CD4-positive, CD25-positive, alpha-beta regulatory T cell (primary cell): ENCODE data around the gene UTP11. TPM values are rescaled to one million over a fixed set of nuclear protein-coding genes. Genes with fewer than 3 reads are reported as not detected.

ENCODE experiments used
- ATAC-seq, 2 donors: fragments of 150-1000 bp; cut with Tn5 transposase; one replicate each; pipeline ENCODE4 v1.10.0; 2021; ENCODE audit warnings: low read depth in 2 of 2, moderate number of reproducible peaks in 2 of 2, moderate library complexity in 1 of 2
- DNase-seq, 3 donors: peaks; one replicate each; pipeline versions ENCODE4 v3.0.0 to v3.0.0-alpha.2; 2012 to 2022; ENCODE audit warnings: mixed read lengths in 1 of 3
- H3K27ac ChIP-seq: one replicate; pipeline ENCODE4 v1.7.0; 2013; ENCODE audit warnings: mild to moderate bottlenecking, low read length; ENCODE audit not compliant: insufficient read depth, poor library complexity, severe bottlenecking
- H3K27me3 ChIP-seq: one replicate; pipeline ENCODE4 v1.7.0; 2013; ENCODE audit warnings: low read length; ENCODE audit not compliant: control insufficient read depth, insufficient read depth
- H3K36me3 ChIP-seq: one replicate; pipeline ENCODE4 v1.7.0; 2013; ENCODE audit warnings: mild to moderate bottlenecking, low read length, moderate library complexity; ENCODE audit not compliant: control insufficient read depth, insufficient read depth
- H3K4me1 ChIP-seq: 2 replicates; pipeline ENCODE4 v1.7.0; 2013; ENCODE audit warnings: mild to moderate bottlenecking, low read length; ENCODE audit not compliant: insufficient read depth, control insufficient read depth, poor library complexity, severe bottlenecking
- H3K4me3 ChIP-seq: one replicate; pipeline ENCODE4 v1.7.0; 2013; ENCODE audit warnings: low read depth, mild to moderate bottlenecking, low read length, moderate library complexity
- H3K9me3 ChIP-seq, 2 experiments: 1 replicate in 1 of 2; 2 replicates in 1 of 2; pipeline ENCODE4 v1.7.0; 2013; ENCODE audit warnings: low read length in 2 of 2, mild to moderate bottlenecking in 1 of 2, moderate library complexity in 1 of 2; ENCODE audit not compliant: control insufficient read depth in 2 of 2
- H3K27ac Mint-ChIP-seq, 3 donors: one replicate each; pipeline ENCODE4 v1.8.0; 2020 to 2022; ENCODE audit warnings: mild to moderate bottlenecking in 3 of 3, mixed read lengths in 3 of 3, moderate library complexity in 2 of 3
- H3K27me3 Mint-ChIP-seq: one replicate; pipeline ENCODE4 v1.8.0; 2022; ENCODE audit warnings: mild to moderate bottlenecking, mixed read lengths
- H3K36me3 Mint-ChIP-seq: one replicate; pipeline ENCODE4 v1.8.0; 2020; ENCODE audit warnings: mixed read lengths
- H3K4me1 Mint-ChIP-seq, 4 donors: one replicate each; pipeline ENCODE4 v1.8.0; 2020 to 2022; ENCODE audit warnings: mixed read lengths in 4 of 4, mild to moderate bottlenecking in 1 of 4
- H3K4me3 Mint-ChIP-seq, 4 donors: one replicate each; pipeline ENCODE4 v1.8.0; 2020 to 2022; ENCODE audit warnings: mild to moderate bottlenecking in 4 of 4, mixed read lengths in 4 of 4, moderate library complexity in 3 of 4
- H3K9me3 Mint-ChIP-seq, 7 donors: one replicate each; pipeline ENCODE4 v1.8.0; 2020 to 2022; ENCODE audit warnings: mixed read lengths in 7 of 7, mild to moderate bottlenecking in 3 of 7, moderate library complexity in 2 of 7
- polyA plus RNA-seq, 4 donors: library from polyadenylated mRNA; unstranded; fragments of 300-500 nt; fragmentation: Illumina TruSeq; gene quantifications; one replicate each; pipeline ENCODE4 v1.2.3, GENCODE V29; 2021
- total RNA-seq: library from RNA; stranded (reverse); gene quantifications from one replicate; pipeline ENCODE4 v1.2.3, GENCODE V29; 2022

UTP11 gene
- total and polyA plus RNA-seq, 5 donors from 2014 or later, result 12.3 to 31.1 (median 22.0) TPM

DNA sequence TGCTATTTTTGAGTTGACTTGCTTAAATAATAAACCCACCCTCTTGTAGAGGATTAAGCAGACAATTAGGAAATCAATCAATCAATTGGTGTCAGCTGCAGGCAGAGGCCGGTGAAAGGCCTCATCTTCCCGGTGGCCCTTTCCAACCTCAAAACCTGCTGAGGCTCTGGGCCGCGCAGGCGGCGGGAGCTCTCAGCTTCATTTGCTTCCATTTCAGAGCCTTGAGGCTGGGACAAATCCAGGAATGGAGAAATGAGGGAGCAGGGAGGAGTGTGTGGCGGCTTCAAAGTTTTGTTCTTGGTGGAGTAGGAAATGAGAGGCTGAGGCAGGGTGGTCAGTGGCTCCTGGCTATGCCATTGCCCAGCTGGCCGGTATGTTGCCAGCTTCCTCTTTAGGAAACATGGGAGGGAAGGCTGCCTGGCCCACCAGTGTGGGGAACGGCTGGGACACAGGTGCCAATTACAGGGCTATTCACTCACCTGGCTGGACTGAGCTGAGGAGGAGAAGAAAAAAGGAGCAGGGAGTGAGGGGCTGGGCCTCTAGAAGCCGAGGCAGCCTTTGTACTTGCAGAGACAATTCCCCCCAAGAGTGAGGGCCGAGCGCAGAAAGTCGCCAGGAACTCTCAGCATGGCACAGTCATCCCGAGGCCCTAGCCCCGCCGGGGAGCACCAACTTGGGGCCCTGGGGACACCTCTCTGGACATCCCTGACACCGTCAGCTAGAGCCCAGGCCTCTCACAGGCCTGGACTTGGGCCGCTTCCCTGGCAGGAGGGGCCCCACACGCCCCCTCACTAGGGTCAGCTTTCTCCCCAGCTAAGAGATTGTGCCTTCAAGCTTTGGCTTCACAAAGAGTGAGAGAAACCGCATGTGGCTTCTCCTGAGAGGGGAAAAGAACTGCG lies 29.7 kb downstream of the UTP11 start:
- no peak for ATAC-seq
- Mint-ChIP-seq H3K36me3 (no peaks in the 10 kb centered on the region), H3K9me3 (no peaks in the 10 kb centered on the region), H3K27me3 (peaks cover 23% of the 10 kb centered on the region), H3K27ac (no peak overlapping the region), H3K4me3 (peak overlapping the region in 3 of 4 donors; percentile 51 to 83 (median 75)), H3K4me1 (peaks cover 0 to 25% (median under 1%) of the 10 kb centered on the region in 4 donors)
- no peak for DNase-seq
- H3K27ac ChIP-seq, result no peak overlapping the region
- H3K27me3 ChIP-seq, result peaks cover 9% of the 10 kb centered on the region
- no peaks in the 10 kb centered on the region for H3K36me3 ChIP-seq
- H3K4me3 ChIP-seq, result no peak overlapping the region
- no peaks in the 10 kb centered on the region for H3K9me3 ChIP-seq
- H3K4me1 ChIP-seq, result peaks cover 25% of the 10 kb centered on the region

DNA sequence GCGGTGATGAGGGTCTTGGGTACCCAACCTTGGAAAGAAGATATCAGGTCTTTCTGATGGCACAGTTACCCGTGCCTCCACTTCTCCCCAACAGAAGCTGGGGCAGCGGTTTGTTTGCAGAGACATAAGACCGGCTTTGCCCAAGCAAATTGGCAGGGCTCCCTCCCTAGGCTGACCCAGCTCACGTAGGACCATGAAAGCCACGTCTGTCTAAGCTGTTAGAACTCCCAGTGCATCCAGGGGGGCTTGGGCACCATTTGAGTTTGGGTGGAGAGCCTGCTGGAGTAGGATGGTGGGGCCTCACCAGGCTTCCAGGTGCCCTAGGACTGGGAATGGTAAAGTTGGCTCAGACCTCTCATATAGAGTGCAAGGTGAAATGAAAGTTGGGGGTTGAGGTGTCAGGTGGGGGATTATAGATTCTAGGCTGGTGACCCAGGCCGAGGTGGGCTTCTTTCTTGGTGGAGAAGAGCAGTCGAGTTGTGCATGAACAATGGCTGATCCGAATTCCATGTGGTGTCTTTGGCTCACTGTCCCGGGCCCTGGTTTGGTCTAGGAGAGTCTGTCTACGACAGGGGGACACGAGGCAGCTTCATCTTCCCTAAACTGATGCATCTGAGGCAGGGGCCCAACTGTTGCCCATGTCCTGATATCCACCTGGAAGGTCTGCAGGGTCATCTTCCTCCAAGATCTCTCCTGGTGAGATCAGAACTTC lies 30.7 kb downstream of the UTP11 start:
- no peaks in the 10 kb centered on the region for H3K36me3 ChIP-seq
- H3K9me3 Mint-ChIP-seq, result no peaks in the 10 kb centered on the region
- peaks cover 0 to 32% (median under 1%) of the 10 kb centered on the region in 4 donors for H3K4me1 Mint-ChIP-seq
- no peak overlapping the region for H3K4me3 ChIP-seq
- H3K27ac Mint-ChIP-seq, result no peak overlapping the region
- no peak for DNase-seq
- no peaks in the 10 kb centered on the region for H3K9me3 ChIP-seq
- ATAC-seq, result no peak
- H3K27ac ChIP-seq, result no peak overlapping the region
- peak overlapping the region; percentile 40 to 83 (median 76) for H3K4me3 Mint-ChIP-seq
- H3K4me1 ChIP-seq, result peaks cover 25% of the 10 kb centered on the region
- peaks cover 28% of the 10 kb centered on the region for H3K27me3 Mint-ChIP-seq
- H3K27me3 ChIP-seq, result peaks cover 9% of the 10 kb centered on the region
- no peaks in the 10 kb centered on the region for H3K36me3 Mint-ChIP-seq

DNA sequence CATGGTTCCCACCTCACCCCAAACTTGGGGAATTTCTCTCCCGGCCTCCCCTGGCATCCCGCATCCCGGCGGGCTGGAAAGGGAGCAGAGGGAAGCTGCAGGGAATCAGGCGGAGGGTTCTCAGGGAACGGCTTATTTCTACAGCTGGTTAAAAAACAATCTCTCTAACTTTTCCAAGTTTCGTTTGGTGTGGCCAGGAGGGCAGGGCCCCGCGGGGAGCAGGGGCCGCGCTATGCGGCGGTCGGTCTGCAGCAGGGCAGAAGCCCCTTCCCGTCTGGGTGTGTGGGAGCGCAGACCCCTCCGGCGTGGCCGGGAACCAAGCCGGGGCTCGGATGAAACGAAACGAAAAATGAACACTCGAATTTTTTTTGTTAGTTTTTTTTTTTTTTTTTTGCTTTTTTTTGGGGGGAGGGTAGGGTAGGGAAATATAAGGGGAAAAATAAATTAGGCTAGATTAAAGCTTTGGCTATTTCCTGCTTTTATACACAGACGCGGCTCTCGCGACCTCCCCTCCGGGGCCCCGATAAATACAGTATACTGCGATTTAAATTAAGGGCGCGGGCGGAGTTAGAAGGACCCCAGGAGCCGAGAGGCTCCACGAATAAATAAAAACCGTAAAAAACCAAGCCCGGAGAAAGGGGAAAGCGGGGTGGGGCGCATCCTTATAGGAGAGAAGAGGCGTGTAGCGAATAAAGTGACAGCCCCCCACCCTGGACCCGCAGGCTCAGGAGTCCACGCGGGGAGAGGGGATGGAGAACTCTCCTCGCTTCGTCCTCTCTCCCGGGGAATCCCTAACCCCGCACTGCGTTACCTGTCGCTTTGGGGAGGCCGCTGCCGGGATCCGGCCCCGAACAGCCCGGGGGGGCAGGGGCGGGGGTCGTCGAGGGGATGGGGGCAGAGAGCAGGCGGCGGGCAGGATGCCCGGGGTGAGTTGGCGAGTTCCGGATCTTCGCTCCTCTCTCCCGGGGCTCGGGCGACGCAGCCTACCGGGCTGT lies 32.0 kb downstream of the UTP11 start:
- H3K9me3 ChIP-seq, result no peaks in the 10 kb centered on the region
- ATAC-seq, result no peak
- no peak overlapping the region for H3K27ac ChIP-seq
- peak overlapping the region; percentile 55 for H3K4me3 ChIP-seq
- peak overlapping the region; percentile 83 to 90 (median 86) for H3K4me3 Mint-ChIP-seq
- H3K4me1 Mint-ChIP-seq, result peaks cover 0 to 33% (median under 1%) of the 10 kb centered on the region in 4 donors
- peaks cover 25% of the 10 kb centered on the region for H3K4me1 ChIP-seq
- H3K36me3 Mint-ChIP-seq, result no peaks in the 10 kb centered on the region
- peaks cover 9% of the 10 kb centered on the region for H3K27me3 ChIP-seq
- no peaks in the 10 kb centered on the region for H3K9me3 Mint-ChIP-seq
- no peaks in the 10 kb centered on the region for H3K36me3 ChIP-seq
- no peak for DNase-seq
- H3K27ac Mint-ChIP-seq, result peak overlapping the region in 1 of 3 donors; percentile 62
- peaks cover 35% of the 10 kb centered on the region for H3K27me3 Mint-ChIP-seq

DNA sequence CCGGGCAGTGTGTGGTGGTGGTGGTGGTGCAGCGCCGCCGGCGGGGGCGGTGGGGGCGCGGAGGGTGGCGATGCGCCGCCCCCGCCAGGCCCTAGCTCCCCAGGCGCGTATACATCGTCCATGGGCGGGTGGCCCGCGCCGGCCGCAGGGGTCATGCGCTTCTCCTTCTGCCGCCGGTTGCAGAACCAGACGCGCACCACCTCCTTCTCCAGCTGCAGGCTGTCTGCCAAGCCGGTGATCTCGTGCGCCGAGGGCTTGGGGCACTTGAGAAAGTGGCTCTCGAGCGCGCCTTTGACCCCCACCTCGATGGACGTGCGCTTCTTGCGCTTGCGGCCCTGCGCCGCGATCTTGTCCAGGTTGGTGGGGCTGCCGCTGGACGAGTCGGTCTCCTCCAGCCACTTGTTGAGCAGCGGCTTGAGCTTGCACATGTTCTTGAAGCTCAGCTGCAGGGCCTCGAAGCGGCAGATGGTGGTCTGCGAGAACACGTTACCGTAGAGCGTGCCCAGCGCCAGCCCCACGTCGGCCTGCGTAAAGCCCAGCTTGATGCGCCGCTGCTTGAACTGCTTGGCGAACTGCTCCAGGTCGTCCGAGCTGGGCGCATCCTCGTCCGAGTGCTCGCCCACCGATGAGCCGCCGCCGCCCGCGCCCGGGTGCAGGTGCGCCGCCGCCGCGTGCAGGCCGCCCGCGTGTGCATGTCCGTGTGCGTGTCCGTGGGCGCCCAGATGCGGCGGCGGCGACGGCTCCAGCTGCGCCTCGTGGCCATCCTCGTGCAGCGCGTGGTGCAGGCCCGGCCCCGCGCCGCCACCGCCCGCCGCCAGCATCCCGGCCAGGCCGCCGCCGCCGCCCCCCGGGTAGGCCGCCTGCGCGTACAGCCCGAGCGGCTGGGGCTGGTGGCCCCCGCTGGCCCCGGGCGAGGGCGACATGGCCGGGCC lies 33.1 kb downstream of the UTP11 start:
- DNase-seq, result peak in 2 of 3 donors; percentile 12 to 22
- Histone ChIP-seq H3K36me3 (no peaks in the 10 kb centered on the region), H3K4me3 (no peak overlapping the region), H3K27ac (no peak overlapping the region), H3K4me1 (peaks cover 25% of the 10 kb centered on the region), H3K27me3 (peaks cover 9% of the 10 kb centered on the region), H3K9me3 (no peaks in the 10 kb centered on the region)
- Mint-ChIP-seq H3K4me3 (peak overlapping the region in 3 of 4 donors; percentile 43 to 71 (median 61)), H3K27ac (no peak overlapping the region), H3K9me3 (no peaks in the 10 kb centered on the region), H3K4me1 (peaks cover 0 to 30% (median 2%) of the 10 kb centered on the region in 4 donors), H3K36me3 (no peaks in the 10 kb centered on the region), H3K27me3 (peaks cover 35% of the 10 kb centered on the region)
- ATAC-seq, result no peak

DNA sequence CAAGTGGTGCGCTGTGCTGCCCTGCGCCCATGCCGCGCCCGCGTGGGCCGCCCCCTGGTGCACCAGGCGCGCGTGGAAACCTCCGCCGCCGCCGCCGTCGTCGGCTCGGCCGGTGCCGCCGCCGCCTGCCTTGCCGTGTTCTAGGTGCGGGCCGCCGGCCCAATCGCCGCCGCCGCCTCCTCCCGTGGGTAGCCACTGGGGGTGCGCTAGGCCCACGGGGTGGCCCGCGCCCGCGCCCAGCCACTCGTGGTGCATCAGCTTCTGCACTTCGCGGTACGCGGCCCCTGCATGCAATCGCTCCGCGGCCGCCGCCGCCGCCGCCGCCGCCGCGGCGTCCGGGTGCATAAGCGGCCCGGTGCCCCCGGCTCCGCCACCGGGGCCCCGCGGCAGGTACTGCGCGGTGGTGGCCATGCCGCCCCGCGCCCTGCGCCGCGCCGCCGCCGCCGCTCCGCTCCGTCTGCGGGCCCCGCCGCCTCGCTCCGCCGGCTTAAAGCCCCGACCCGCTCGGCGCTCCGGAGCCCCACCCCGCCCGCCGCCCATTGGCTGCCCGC lies 33.9 kb downstream of the UTP11 start, which contains the start of gene POU3F1:
Gene POU3F1 (minus strand): TSS at position 461 of the 551 bp plus-strand sequence. CDS start 50 bp downstream, at position 411.
- Mint-ChIP-seq H3K27ac (no peak within 1 kb of the TSS), H3K27me3 (peaks cover 35% of the 10 kb centered on the region), H3K4me3 (peak within 1 kb of the TSS; percentile 72 to 89 (median 81)), H3K9me3 (no peaks in the 10 kb centered on the region), H3K36me3 (no peaks in the 10 kb centered on the region), H3K4me1 (peaks cover 0 to 30% (median 2%) of the 10 kb centered on the region in 4 donors)
- H3K36me3 ChIP-seq, result no peaks in the 10 kb centered on the region
- no peaks in the 10 kb centered on the region for H3K9me3 ChIP-seq
- DNase-seq (peak; percentile 13 to 18 (median 17)), ATAC-seq (peak; percentile 11 to 19)
- peaks cover 9% of the 10 kb centered on the region for H3K27me3 ChIP-seq
- peaks cover 25% of the 10 kb centered on the region for H3K4me1 ChIP-seq
- no peak within 1 kb of the TSS for H3K27ac ChIP-seq
- no peak within 1 kb of the TSS for H3K4me3 ChIP-seq

DNA sequence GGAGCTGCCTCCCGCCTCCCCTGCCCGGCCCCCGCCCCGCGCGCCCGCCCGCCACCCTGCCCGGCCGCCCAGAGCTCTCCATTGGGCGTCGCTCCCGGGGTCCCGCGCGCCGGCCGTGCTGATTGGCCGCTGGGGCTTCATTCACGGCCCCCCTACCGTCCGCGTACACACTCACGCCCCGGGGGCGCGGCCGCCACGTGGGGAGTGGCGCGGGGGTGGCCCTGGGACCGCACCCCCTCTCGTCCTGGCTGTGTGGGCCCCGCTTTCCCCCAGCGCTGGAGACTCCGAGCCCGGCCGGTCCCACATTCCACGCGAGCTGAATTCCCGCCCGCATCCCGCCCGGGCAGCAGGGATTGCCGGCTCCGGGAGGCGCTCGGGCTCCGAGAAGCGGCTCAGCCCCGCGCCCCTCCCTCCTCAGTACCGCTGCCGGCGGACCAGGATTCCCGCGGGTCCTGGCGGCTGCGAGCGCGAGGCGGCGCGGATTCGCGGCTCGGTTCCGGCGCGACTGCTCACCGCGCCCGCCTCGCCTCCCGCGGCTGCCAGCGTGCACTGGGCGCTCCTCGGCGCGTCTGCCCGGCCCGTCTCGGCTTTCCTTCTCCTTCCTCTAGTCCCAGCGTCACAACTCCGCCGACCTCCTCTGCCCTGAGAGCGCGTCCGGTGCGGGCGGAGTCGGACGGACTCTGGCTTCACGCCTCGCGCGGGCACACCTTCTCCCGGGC lies 34.5 kb downstream of the UTP11 start:
- DNase-seq, result peak; percentile 62 to 78 (median 75)
- peaks cover 35% of the 10 kb centered on the region for H3K27me3 Mint-ChIP-seq
- H3K4me3 Mint-ChIP-seq, result peak overlapping the region; percentile 72 to 89 (median 81)
- no peak overlapping the region for H3K4me3 ChIP-seq
- H3K27ac ChIP-seq, result no peak overlapping the region
- H3K36me3 ChIP-seq, result no peaks in the 10 kb centered on the region
- ATAC-seq, result peak; percentile 80 to 84
- H3K4me1 Mint-ChIP-seq, result peaks cover 0 to 30% (median 2%) of the 10 kb centered on the region in 4 donors
- H3K9me3 ChIP-seq, result no peaks in the 10 kb centered on the region
- peaks cover 9% of the 10 kb centered on the region for H3K27me3 ChIP-seq
- no peak overlapping the region for H3K27ac Mint-ChIP-seq
- H3K36me3 Mint-ChIP-seq, result no peaks in the 10 kb centered on the region
- peaks cover 25% of the 10 kb centered on the region for H3K4me1 ChIP-seq
- H3K9me3 Mint-ChIP-seq, result no peaks in the 10 kb centered on the region
